ENCODE results near the gene SYNPO2.

- TF ChIP-seq CTCF (conservative IDR thresholded peaks at IDR 0.05 in 1 of 2, IDR thresholded peaks at IDR 0.05 in 1 of 2; ENCODE audit: extremely low read depth in 1 of 2, insufficient read depth in 1 of 2, low read depth in 1 of 2, low read length in 2 of 2), result peak; percentile 13 to 35
- no peak for TF ChIP-seq EZH2 (IDR thresholded peaks at IDR 0.05; ENCODE audit: borderline replicate concordance, low read length)
Observed at GRCh38 chr4:119039779-119040178, 151.1 kb downstream of the SYNPO2 start.

Data from mammary epithelial cell (primary cell).